C4-2B (cell line): ENCODE results near the gene SOX10.
"Not testable (repeated sequence)": the region's sequence is repeated elsewhere in the genome, so short reads cannot be mapped to it uniquely, and the experiment has no call there.

Experiments used
- H3K27ac ChIP-seq: fragments of 450-650 bp; 2 replicates; pipeline ENCODE4 v1.5.1; 2017
- ZFX ChIP-seq: fragments of 450-650 bp; IDR thresholded peaks from 2 replicates; pipeline ENCODE4 v1.6.1; 2017
- TF ChIP-seq, protein P1 (sequence below): fragments of 450-650 bp; conservative IDR thresholded peaks from 2 replicates; pipeline ENCODE4 v1.5.1; 2017; ENCODE audit warnings: mild to moderate bottlenecking

The SOX10 gene

DNA sequence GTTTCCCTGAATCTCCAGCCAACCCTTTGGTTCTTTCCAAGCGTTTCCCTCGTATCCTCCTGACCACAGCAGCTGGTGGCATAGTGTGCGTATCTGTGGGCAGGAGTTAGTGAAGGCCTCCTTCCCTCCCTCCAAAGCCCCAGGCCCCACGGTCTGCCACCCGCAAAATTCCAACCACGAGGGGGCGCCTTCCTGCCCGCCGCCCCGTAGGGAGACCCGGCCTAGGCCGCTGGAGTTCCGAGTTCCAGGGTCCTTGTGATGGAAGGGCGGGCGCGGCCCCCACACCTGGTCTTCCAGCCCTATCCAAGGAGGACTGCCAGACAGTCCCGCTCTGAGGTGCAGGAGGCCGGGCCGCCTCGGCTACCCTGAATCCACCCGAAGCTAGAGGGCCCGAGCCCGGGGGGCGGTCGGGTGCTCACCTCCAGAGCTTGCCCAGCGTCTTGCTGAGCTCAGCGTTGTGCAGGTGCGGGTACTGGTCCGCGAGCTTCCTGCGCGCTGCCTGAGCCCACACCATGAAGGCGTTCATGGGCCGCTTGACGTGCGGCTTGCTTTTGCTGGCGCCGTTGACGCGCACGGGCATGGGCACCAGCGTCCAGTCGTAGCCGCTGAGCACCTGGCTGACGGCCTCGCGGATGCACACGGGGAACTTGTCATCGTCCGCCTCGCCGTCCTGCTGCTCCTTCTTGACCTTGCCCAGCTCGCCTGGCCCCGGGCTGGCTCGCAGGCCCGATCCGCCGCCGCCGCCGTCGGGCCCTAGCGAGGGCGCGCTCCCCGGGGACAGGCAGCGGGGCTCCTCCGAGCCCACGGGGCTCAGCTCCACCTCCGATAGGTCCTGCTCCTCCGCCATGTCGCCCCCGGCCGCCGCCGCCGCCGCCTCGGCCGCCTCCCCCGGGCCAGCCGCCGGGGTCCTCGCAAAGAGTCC lies 1.2 kb downstream of the SOX10 start:
- no peak overlapping the region for H3K27ac ChIP-seq
- TF ChIP-seq ZFX: no peak
- TF ChIP-seq, protein P1, sequence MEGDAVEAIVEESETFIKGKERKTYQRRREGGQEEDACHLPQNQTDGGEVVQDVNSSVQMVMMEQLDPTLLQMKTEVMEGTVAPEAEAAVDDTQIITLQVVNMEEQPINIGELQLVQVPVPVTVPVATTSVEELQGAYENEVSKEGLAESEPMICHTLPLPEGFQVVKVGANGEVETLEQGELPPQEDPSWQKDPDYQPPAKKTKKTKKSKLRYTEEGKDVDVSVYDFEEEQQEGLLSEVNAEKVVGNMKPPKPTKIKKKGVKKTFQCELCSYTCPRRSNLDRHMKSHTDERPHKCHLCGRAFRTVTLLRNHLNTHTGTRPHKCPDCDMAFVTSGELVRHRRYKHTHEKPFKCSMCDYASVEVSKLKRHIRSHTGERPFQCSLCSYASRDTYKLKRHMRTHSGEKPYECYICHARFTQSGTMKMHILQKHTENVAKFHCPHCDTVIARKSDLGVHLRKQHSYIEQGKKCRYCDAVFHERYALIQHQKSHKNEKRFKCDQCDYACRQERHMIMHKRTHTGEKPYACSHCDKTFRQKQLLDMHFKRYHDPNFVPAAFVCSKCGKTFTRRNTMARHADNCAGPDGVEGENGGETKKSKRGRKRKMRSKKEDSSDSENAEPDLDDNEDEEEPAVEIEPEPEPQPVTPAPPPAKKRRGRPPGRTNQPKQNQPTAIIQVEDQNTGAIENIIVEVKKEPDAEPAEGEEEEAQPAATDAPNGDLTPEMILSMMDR: no peak

GRCh38 chr22:37982151-37982785 lies 2.1 kb downstream of the SOX10 start:
- no peak overlapping the region for H3K27ac ChIP-seq
- TF ChIP-seq, protein P1: no peak
- TF ChIP-seq ZFX: no peak

GRCh38 chr22:37981282-37982011 lies 2.9 kb downstream of the SOX10 start:
- no peak overlapping the region for H3K27ac ChIP-seq
- TF ChIP-seq ZFX: no peak
- TF ChIP-seq, protein P1: no peak

- no peak overlapping the region for H3K27ac ChIP-seq
- TF ChIP-seq, protein P1: no peak
- TF ChIP-seq ZFX: no peak
Measured at GRCh38 chr22:37979782-37980181, 4.6 kb downstream of the SOX10 start.

GRCh38 chr22:37976547-37976946 lies 7.8 kb downstream of the SOX10 start:
- H3K27ac ChIP-seq: no peak overlapping the region
- TF ChIP-seq, protein P1: no peak
- no peak for TF ChIP-seq ZFX

- not testable (repeated sequence) for H3K27ac ChIP-seq
Measured at GRCh38 chr22:37976022-37976421, 8.3 kb downstream of the SOX10 start.

DNA sequence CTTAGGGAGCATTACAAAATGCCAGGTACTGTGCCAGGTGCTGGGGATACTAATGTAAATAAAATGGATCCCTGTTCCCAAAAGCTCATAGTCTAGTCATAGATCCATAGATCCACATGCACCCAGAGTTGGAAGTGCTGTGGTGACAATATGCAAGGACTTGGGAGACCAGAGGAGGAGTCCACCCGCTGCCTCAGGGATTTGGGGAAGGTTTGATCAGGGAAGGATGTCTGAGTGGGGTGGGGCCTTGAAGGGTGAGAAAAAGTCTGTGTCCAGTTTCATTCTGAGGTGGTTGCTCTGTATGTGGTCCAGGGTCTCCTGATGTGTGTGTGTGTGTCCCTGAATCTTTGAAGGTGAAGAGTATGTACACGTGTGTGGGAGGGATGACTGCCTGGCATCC lies 9.2 kb downstream of the SOX10 start:
- no peak overlapping the region for H3K27ac ChIP-seq
- TF ChIP-seq, protein P1: no peak
- TF ChIP-seq ZFX: no peak
